ENCODE measurements around the gene KCNK5. TPM values are rescaled to one million over a fixed set of nuclear protein-coding genes. Genes with fewer than 3 reads are reported as not detected.

Gene KCNK5
- total and polyA plus RNA-seq, 4 donors = 3.7 to 19.1 (median 7.5) TPM

- TF ChIP-seq TAF1 (conservative IDR thresholded peaks at IDR 0.05) (no peak), YY1 (IDR thresholded peaks at IDR 0.05) (no peak), CTCF (IDR thresholded peaks at IDR 0.05; ENCODE audit: low read depth, low read length, missing input control) (no peak), MAX (IDR thresholded peaks at IDR 0.05) (no peak), FOXA2 (IDR thresholded peaks at IDR 0.05) (no peak), SP1 (IDR thresholded peaks at IDR 0.05) (no peak), FOXA1 (IDR thresholded peaks at IDR 0.05) (no peak), JUND (IDR thresholded peaks at IDR 0.05) (no peak), HNF4G (IDR thresholded peaks at IDR 0.05) (no peak), RAD21 (IDR thresholded peaks at IDR 0.05) (no peak), ATF3 (IDR thresholded peaks at IDR 0.05) (no peak), RXRA (IDR thresholded peaks at IDR 0.05) (no peak), ZBTB33 (IDR thresholded peaks at IDR 0.05) (no peak), GABPA (IDR thresholded peaks at IDR 0.05 in 1 of 2, conservative IDR thresholded peaks at IDR 0.05 in 1 of 2) (no peak)
- Histone ChIP-seq H3K9me3 (ENCODE audit: control insufficient read depth in 4 of 4, low read length in 3 of 4) (peaks cover 0 to 2% (median 0%) of the 10 kb centered on the region in 4 donors), H3K36me3 (ENCODE audit: control insufficient read depth in 4 of 4, insufficient read depth in 3 of 4, low read depth in 1 of 4, low read length in 3 of 4) (no peaks in the 10 kb centered on the region), H3K4me1 (ENCODE audit: control insufficient read depth in 4 of 4, insufficient read depth in 4 of 4, low read length in 3 of 4) (peaks cover 0 to 9% (median 2%) of the 10 kb centered on the region in 4 donors), H3K9ac (ENCODE audit: low read depth in 1 of 2, low read length in 2 of 2) (no peak overlapping the region), H3K27me3 (ENCODE audit: control insufficient read depth in 4 of 4, insufficient read depth in 4 of 4, low read length in 3 of 4) (no peaks in the 10 kb centered on the region), H3K27ac (ENCODE audit: low read depth in 1 of 2, low read length in 2 of 2) (no peak overlapping the region), H3K4me3 (ENCODE audit: low read depth in 1 of 3, low read length in 3 of 3) (no peak overlapping the region)
- WGBS = 93% methylated on average over 4 of the region's 4 CpGs
- DNase-seq (ENCODE audit: low spot score) = no peak
Measured at GRCh38 chr6:39254999-39255535, 25.8 kb upstream of the KCNK5 start.

- H3K27me3 ChIP-seq (ENCODE audit: control insufficient read depth in 4 of 4, insufficient read depth in 4 of 4, low read length in 3 of 4) = no peaks in the 10 kb centered on the region
- no peak overlapping the region for H3K27ac ChIP-seq (ENCODE audit: low read depth in 1 of 2, low read length in 2 of 2)
- H3K9ac ChIP-seq (ENCODE audit: low read depth in 1 of 2, low read length in 2 of 2) = no peak overlapping the region
- no peak overlapping the region for H3K4me3 ChIP-seq (ENCODE audit: low read depth in 1 of 3, low read length in 3 of 3)
- DNase-seq (ENCODE audit: low spot score) = no peak
- no peaks in the 10 kb centered on the region for H3K36me3 ChIP-seq (ENCODE audit: control insufficient read depth in 4 of 4, insufficient read depth in 3 of 4, low read depth in 1 of 4, low read length in 3 of 4)
- 21% methylated on average over 8 of the region's 8 CpGs for WGBS
- H3K9me3 ChIP-seq (ENCODE audit: control insufficient read depth in 4 of 4, low read length in 3 of 4) = peaks cover 0 to 2% (median 0%) of the 10 kb centered on the region in 4 donors
- H3K4me1 ChIP-seq (ENCODE audit: control insufficient read depth in 4 of 4, insufficient read depth in 4 of 4, low read length in 3 of 4) = peaks cover 0 to 9% (median 2%) of the 10 kb centered on the region in 4 donors
- TF ChIP-seq MAX (IDR thresholded peaks at IDR 0.05) = peak; percentile 75
- no peak for TF ChIP-seq FOXA1 (IDR thresholded peaks at IDR 0.05)
- peak; percentile 45 to 52 for TF ChIP-seq RAD21 (IDR thresholded peaks at IDR 0.05)
- TF ChIP-seq FOXA2 (IDR thresholded peaks at IDR 0.05) = peak; percentile 66
- peak; percentile 52 for TF ChIP-seq YY1 (IDR thresholded peaks at IDR 0.05)
- peak; percentile 99 for TF ChIP-seq ATF3 (IDR thresholded peaks at IDR 0.05)
- peak; percentile 75 for TF ChIP-seq SP1 (IDR thresholded peaks at IDR 0.05)
- TF ChIP-seq HNF4A (conservative IDR thresholded peaks at IDR 0.05) = peak; percentile 69 to 84
- peak; percentile 74 to 81 for TF ChIP-seq JUND (IDR thresholded peaks at IDR 0.05)
- peak; percentile 59 for TF ChIP-seq ZBTB33 (IDR thresholded peaks at IDR 0.05)
- TF ChIP-seq EGR1 (IDR thresholded peaks at IDR 0.05; ENCODE audit: low read depth in 2 of 2) = peak; percentile 77 to 89
- no peak for TF ChIP-seq CTCF (IDR thresholded peaks at IDR 0.05; ENCODE audit: low read depth, low read length, missing input control)
- TF ChIP-seq TAF1 (conservative IDR thresholded peaks at IDR 0.05) = no peak
- TF ChIP-seq HNF4G (IDR thresholded peaks at IDR 0.05) = no peak
- TF ChIP-seq NR2F2 (IDR thresholded peaks at IDR 0.05) = no peak
- TF ChIP-seq RXRA (IDR thresholded peaks at IDR 0.05) = peak; percentile 95 to 96
Measured at GRCh38 chr6:39251406-39251805, 22.1 kb upstream of the KCNK5 start.
